Panc1 (cell line): ENCODE data around the gene ANKRD10. TPM values are rescaled to one million over a fixed set of nuclear protein-coding genes. Genes with fewer than 3 reads are reported as not detected.
"Not testable (repeated sequence)": the region's sequence is repeated elsewhere in the genome, so short reads cannot be mapped to it uniquely, and the experiment has no call there.

Experiments
- ATAC-seq: fragments of 200-7000 bp; cut with Tn5 transposase; 2 replicates; pipeline ENCODE4 v1.9.1; 2020; ENCODE audit warnings: mild to moderate bottlenecking, moderate library complexity
- BruUV-seq: library from RNA; stranded (reverse); fragments of 400-500 nt; replicated peaks from 2 replicates; lab custom pipeline; 2021; lab: Mats Ljungman, UMichigan
- CTCF ChIA-PET: fragments of 300-600 bp; sonication (Branson Sonifier 250); formaldehyde crosslinking; loops from one replicate; lab custom pipeline; 2022; ENCODE audit warnings: antibody characterized with exemption; lab: Charles Lee
- POLR2A ChIA-PET: fragments of 300-600 bp; sonication (Branson Sonifier 250); formaldehyde crosslinking; loops from one replicate; lab custom pipeline; 2022; ENCODE audit warnings: antibody characterized with exemption; lab: Charles Lee
- DNase-seq: peaks from one replicate; pipeline ENCODE4 v3.0.0-alpha.2; 2010; ENCODE audit warnings: low read depth, low spot score
- H3K27ac ChIP-seq: 2 replicates; pipeline ENCODE4 v1.5.1; 2011; ENCODE audit warnings: mild to moderate bottlenecking, low read length, inconsistent platforms
- H3K27me3 ChIP-seq: fragments of 200-500 bp; sonication (Bioruptor generic); 2 replicates; pipeline ENCODE4 v1.6.0; 2014; ENCODE audit warnings: low read length, inconsistent platforms; ENCODE audit not compliant: control insufficient read depth, insufficient read depth
- H3K36me3 ChIP-seq: fragments of 200-500 bp; sonication (Bioruptor generic); 2 replicates; pipeline ENCODE4 v1.5.1; 2014; ENCODE audit warnings: inconsistent platforms, mild to moderate bottlenecking, low read length, moderate library complexity; ENCODE audit not compliant: control insufficient read depth, insufficient read depth
- H3K4me1 ChIP-seq: 2 replicates; pipeline ENCODE4 v1.5.1; 2011; ENCODE audit warnings: inconsistent platforms, mild to moderate bottlenecking, low read length, moderate library complexity; ENCODE audit not compliant: control insufficient read depth, insufficient read depth
- H3K4me3 ChIP-seq, 2 experiments: 2 replicates each; pipeline ENCODE4 v1.5.1; 2011 to 2012; ENCODE audit warnings: low read depth in 2 of 2, low read length in 2 of 2, mild to moderate bottlenecking in 2 of 2, inconsistent platforms in 1 of 2, moderate library complexity in 1 of 2
- H3K9me3 ChIP-seq: fragments of 200-500 bp; sonication (Bioruptor generic); 2 replicates; pipeline ENCODE4 v1.5.1; 2014; ENCODE audit warnings: low read depth, mild to moderate bottlenecking, inconsistent platforms, low read length, moderate library complexity; ENCODE audit not compliant: control insufficient read depth, insufficient read depth
- CTCF ChIP-seq: fragments of 450-650 bp; IDR thresholded peaks from 2 replicates; pipeline ENCODE4 v1.5.1; 2017; ENCODE audit warnings: mild to moderate bottlenecking
- POLR2AphosphoS5 ChIP-seq: IDR thresholded peaks from 2 replicates; pipeline ENCODE4 v1.6.1; 2012; ENCODE audit warnings: mild to moderate bottlenecking, low read depth, low read length, moderate library complexity
- REST ChIP-seq, 2 experiments: IDR thresholded peaks; 2 replicates each; pipeline ENCODE4 v1.6.1; 2011 to 2012; ENCODE audit warnings: low read depth in 2 of 2, control low read depth in 1 of 2, low read length in 1 of 2, mild to moderate bottlenecking in 1 of 2, moderate library complexity in 1 of 2; ENCODE audit not compliant: insufficient read depth in 1 of 2
- SIN3A ChIP-seq: IDR thresholded peaks from 2 replicates; pipeline ENCODE4 v1.6.1; 2012; ENCODE audit warnings: low read depth, mild to moderate bottlenecking, low read length, moderate library complexity, borderline replicate concordance; ENCODE audit not compliant: insufficient read depth
- TCF7L2 ChIP-seq: IDR thresholded peaks from 2 replicates; pipeline ENCODE4 v1.6.1; 2011; ENCODE audit warnings: mild to moderate bottlenecking, low read depth, low read length, inconsistent platforms
- in situ Hi-C: cut with HindIII; loops from 2 replicates; pipeline ENCODE4 v1.10.0; 2016; ENCODE audit warnings: low sequenced_read_pairs, low pct_unique_long_range_greater_than_20kb
- intact Hi-C: fragments of 100-400 bp; cut with micrococcal nuclease; formaldehyde crosslinking; loops from one replicate; pipeline ENCODE4 v1.10.0; 2022; ENCODE audit not compliant: unreplicated experiment
- total RNA-seq: library from RNA; stranded (reverse); gene quantifications from one replicate; pipeline ENCODE4 v1.2.1, GENCODE V29; 2021; ENCODE audit not compliant: unreplicated experiment

The ANKRD10 gene
- total RNA-seq, 1 experiment from 2014 or later = 76.8 TPM

GRCh38 chr13:110838116-110838515 is 76.8 kb downstream of the ANKRD10 start:
- ATAC-seq = no peak
- no peak overlapping the region for H3K4me3 ChIP-seq
- no peak for TF ChIP-seq SIN3A
- TF ChIP-seq TCF7L2 = no peak
- no peak for TF ChIP-seq POLR2AphosphoS5
- TF ChIP-seq CTCF = no peak
- TF ChIP-seq REST (IDR thresholded peaks at IDR 0.05; ENCODE audit: insufficient read depth in 1 of 2, low read depth in 2 of 2, low read length in 1 of 2) = no peak
- BruUV-seq = no TSS peak
- H3K9me3 ChIP-seq = no peaks in the 10 kb centered on the region
- H3K27me3 ChIP-seq = no peaks in the 10 kb centered on the region
- no peak overlapping the region for H3K27ac ChIP-seq
- intact Hi-C loops (no loop called here), in situ Hi-C loops (no loop called here)
- ChIA-PET CTCF (no interaction called here), POLR2A (no interaction called here)
- H3K36me3 ChIP-seq = no peaks in the 10 kb centered on the region
- no peaks in the 10 kb centered on the region for H3K4me1 ChIP-seq
- no peak for DNase-seq

DNA sequence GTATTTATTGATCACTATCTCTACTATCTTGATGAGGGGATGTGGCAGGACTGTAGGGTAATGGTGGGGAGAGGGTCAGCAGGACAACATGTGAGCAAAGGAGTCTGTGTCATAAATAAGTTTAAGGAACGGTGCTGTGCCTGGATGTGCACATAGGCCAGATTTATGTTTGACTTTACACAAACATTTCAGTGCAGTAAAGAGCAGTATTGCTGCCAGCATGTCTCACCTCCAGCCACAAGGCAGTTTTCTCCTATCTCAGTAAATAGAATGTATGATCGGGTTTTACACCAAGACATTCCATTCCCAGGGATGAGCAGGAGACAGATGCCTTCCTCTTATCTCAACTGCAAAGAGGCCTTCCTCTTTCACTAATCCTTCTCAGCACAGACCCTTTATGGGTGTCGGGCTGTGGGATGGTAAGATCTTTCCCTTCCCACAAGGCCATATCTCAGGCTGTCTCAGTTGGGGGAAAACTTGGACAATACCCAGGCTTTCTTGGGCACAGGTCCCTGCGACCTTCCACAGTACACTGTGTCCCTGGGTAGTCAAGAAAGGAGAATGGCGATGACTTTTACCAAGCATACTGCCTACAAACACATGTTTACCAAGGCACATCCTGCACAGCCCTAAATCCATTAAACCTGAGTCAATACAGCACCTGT is 77.3 kb downstream of the ANKRD10 start:
- CTCF ChIA-PET, in situ Hi-C loops, H3K27me3 ChIP-seq, H3K4me1 ChIP-seq, H3K9me3 ChIP-seq, POLR2A ChIA-PET, ATAC-seq, intact Hi-C loops, DNase-seq, H3K36me3 ChIP-seq, BruUV-seq, H3K4me3 ChIP-seq, H3K27ac ChIP-seq: not testable (repeated sequence)

- ChIA-PET CTCF (no interaction called here), POLR2A (no interaction called here)
- TF ChIP-seq CTCF (no peak), REST (IDR thresholded peaks at IDR 0.05; ENCODE audit: insufficient read depth in 1 of 2, low read depth in 2 of 2, low read length in 1 of 2) (no peak), TCF7L2 (no peak), POLR2AphosphoS5 (no peak), SIN3A (no peak)
- DNase-seq (no peak), ATAC-seq (no peak)
- Histone ChIP-seq H3K27me3 (no peaks in the 10 kb centered on the region), H3K36me3 (no peaks in the 10 kb centered on the region), H3K27ac (no peak overlapping the region), H3K4me1 (no peaks in the 10 kb centered on the region), H3K4me3 (no peak overlapping the region), H3K9me3 (no peaks in the 10 kb centered on the region)
- BruUV-seq = no TSS peak
- in situ Hi-C loops (no loop called here), intact Hi-C loops (no loop called here)
These were observed 78.3 kb downstream of the ANKRD10 start for GRCh38 chr13:110836605-110836903.
